Nephron (organoid): ENCODE results near the gene MEGF6.
A peak's percentile ranks its signal among the peaks of the same experiment; 100 is the strongest.

Source experiments
- H3K27ac Mint-ChIP-seq, 3 experiments: 2 replicates each; pipeline ENCODE4 v1.8.0; 2020; ENCODE audit warnings: mixed read lengths in 3 of 3, mild to moderate bottlenecking in 2 of 3, moderate library complexity in 1 of 3
- H3K27me3 Mint-ChIP-seq: 2 replicates; pipeline ENCODE4 v1.8.0; 2021; ENCODE audit warnings: low read depth, mild to moderate bottlenecking, moderate library complexity, mixed read lengths
- H3K36me3 Mint-ChIP-seq: 2 replicates; pipeline ENCODE4 v1.8.0; 2020; ENCODE audit warnings: low read depth, mixed read lengths
- H3K4me1 Mint-ChIP-seq: 2 replicates; pipeline ENCODE4 v1.8.0; 2020; ENCODE audit warnings: mixed read lengths
- H3K4me3 Mint-ChIP-seq, 3 experiments: 2 replicates each; pipeline ENCODE4 v1.8.0; 2020; ENCODE audit warnings: mild to moderate bottlenecking in 3 of 3, mixed read lengths in 3 of 3, moderate library complexity in 2 of 3
- H3K9me3 Mint-ChIP-seq: 2 replicates; pipeline ENCODE4 v1.8.0; 2020; ENCODE audit warnings: mixed read lengths
- CTCF ChIP-seq, 3 experiments: fragments of 200-600 bp; sonication (generic); IDR thresholded peaks; one replicate each; pipeline ENCODE4 v1.5.0; 2021; ENCODE audit warnings: antibody characterized with exemption in 3 of 3; ENCODE audit not compliant: unreplicated experiment in 3 of 3

Gene MEGF6

GRCh38 chr1:3609769-3610526 is 1.4 kb downstream of the MEGF6 start:
- H3K36me3 Mint-ChIP-seq, result no peaks in the 10 kb centered on the region
- no peaks in the 10 kb centered on the region for H3K9me3 Mint-ChIP-seq
- H3K27ac Mint-ChIP-seq, result peak overlapping the region; percentile 63 to 94 (median 74)
- TF ChIP-seq CTCF (IDR thresholded peaks at IDR 0.05; ENCODE audit: unreplicated experiment in 3 of 3), result no peak
- peak overlapping the region; percentile 84 to 92 (median 89) for H3K4me3 Mint-ChIP-seq
- peaks cover 17% of the 10 kb centered on the region for H3K27me3 Mint-ChIP-seq
- peaks cover 41% of the 10 kb centered on the region for H3K4me1 Mint-ChIP-seq

GRCh38 chr1:3609016-3609768 is 2.1 kb downstream of the MEGF6 start:
- H3K27me3 Mint-ChIP-seq, result peaks cover 16% of the 10 kb centered on the region
- H3K27ac Mint-ChIP-seq, result peak overlapping the region in 2 of 3 experiments; percentile 20 to 69
- H3K9me3 Mint-ChIP-seq, result no peaks in the 10 kb centered on the region
- H3K36me3 Mint-ChIP-seq, result no peaks in the 10 kb centered on the region
- H3K4me3 Mint-ChIP-seq, result peak overlapping the region; percentile 81 to 92 (median 84)
- TF ChIP-seq CTCF (IDR thresholded peaks at IDR 0.05; ENCODE audit: unreplicated experiment in 3 of 3), result no peak
- H3K4me1 Mint-ChIP-seq, result peaks cover 33% of the 10 kb centered on the region

GRCh38 chr1:3608154-3608553 is 3.2 kb downstream of the MEGF6 start:
- H3K4me3 Mint-ChIP-seq, result peak overlapping the region in 2 of 3 experiments; percentile 17 to 18
- no peaks in the 10 kb centered on the region for H3K36me3 Mint-ChIP-seq
- no peak overlapping the region for H3K27ac Mint-ChIP-seq
- TF ChIP-seq CTCF (IDR thresholded peaks at IDR 0.05; ENCODE audit: unreplicated experiment in 3 of 3), result no peak
- peaks cover 23% of the 10 kb centered on the region for H3K4me1 Mint-ChIP-seq
- H3K9me3 Mint-ChIP-seq, result no peaks in the 10 kb centered on the region
- peaks cover 10% of the 10 kb centered on the region for H3K27me3 Mint-ChIP-seq

GRCh38 chr1:3607703-3608065 is 3.6 kb downstream of the MEGF6 start:
- no peak for TF ChIP-seq CTCF (IDR thresholded peaks at IDR 0.05; ENCODE audit: unreplicated experiment in 3 of 3)
- peaks cover 20% of the 10 kb centered on the region for H3K4me1 Mint-ChIP-seq
- H3K9me3 Mint-ChIP-seq, result no peaks in the 10 kb centered on the region
- no peaks in the 10 kb centered on the region for H3K36me3 Mint-ChIP-seq
- no peak overlapping the region for H3K27ac Mint-ChIP-seq
- H3K4me3 Mint-ChIP-seq, result no peak overlapping the region
- H3K27me3 Mint-ChIP-seq, result peaks cover 10% of the 10 kb centered on the region

GRCh38 chr1:3606779-3607702 is 4.3 kb downstream of the MEGF6 start:
- Mint-ChIP-seq H3K9me3 (no peaks in the 10 kb centered on the region), H3K4me1 (peaks cover 20% of the 10 kb centered on the region), H3K27me3 (peaks cover 6% of the 10 kb centered on the region), H3K36me3 (no peaks in the 10 kb centered on the region), H3K4me3 (no peak overlapping the region), H3K27ac (no peak overlapping the region)
- TF ChIP-seq CTCF (IDR thresholded peaks at IDR 0.05; ENCODE audit: unreplicated experiment in 3 of 3), result no peak
